HepG2 (cell line): ENCODE results near the gene UCK2. TPM values are rescaled to one million over a fixed set of nuclear protein-coding genes. Genes with fewer than 3 reads are reported as not detected.
A peak's percentile ranks its signal among the peaks of the same experiment; 100 is the strongest.

Source experiments
- ATAC-seq: fragments of 200-7000 bp; cut with Tn5 transposase; 3 replicates; pipeline ENCODE4 v1.9.1; 2020; ENCODE audit warnings: mild to moderate bottlenecking, moderate library complexity
- BruUV-seq: library from RNA; stranded (reverse); fragments of 400-500 nt; replicated peaks from 2 replicates; lab custom pipeline; 2021; lab: Mats Ljungman, UMichigan
- CTCF ChIA-PET: fragments of 300-600 bp; formaldehyde crosslinking; extraction: SDS; loops from one replicate; lab custom pipeline; 2021; ENCODE audit warnings: low total read pairs, inconsistent platforms, low intra/inter-chr PET ratio; lab: Yijun Ruan, JAX
- POLR2A ChIA-PET: fragments of 350-600 bp; sonication (Branson Sonifier 250); formaldehyde crosslinking; loops from one replicate; lab custom pipeline; 2020; ENCODE audit warnings: antibody characterized with exemption, inconsistent platforms; lab: Yijun Ruan, JAX
- DNase-seq: peaks from one replicate; pipeline ENCODE4 v3.0.0-alpha.2; 2015; ENCODE audit warnings: low spot score
- FAIRE-seq: peaks from 3 replicates; lab custom pipeline; 2011; peaks lifted over from hg19 to GRCh38; lab: Jason Lieb, UNC
- H2AFZ ChIP-seq: one replicate; pipeline ENCODE4 v1.6.1; 2011; ENCODE audit warnings: low read length, inconsistent platforms
- H3K27ac ChIP-seq: fragments of 300-600 bp; 3 replicates; pipeline ENCODE4 v1.8.0; 2011; ENCODE audit warnings: mixed run types, mild to moderate bottlenecking, mixed read lengths, low read length, inconsistent platforms; ENCODE audit not compliant: insufficient read depth; ENCODE audit errors: extremely low read length
- H3K27me3 ChIP-seq, 2 experiments: fragments of 200-600 bp in 1 of 2; 2 replicates in 1 of 2; 3 replicates in 1 of 2; pipeline versions ENCODE4 v1.6.0 to v1.8.0; 2011; ENCODE audit warnings: low read length in 2 of 2, mild to moderate bottlenecking in 2 of 2, moderate library complexity in 2 of 2, inconsistent platforms in 1 of 2; ENCODE audit not compliant: insufficient read depth in 2 of 2, control insufficient read depth in 1 of 2
- H3K36me3 ChIP-seq, 2 experiments: fragments of 200-600 bp in 1 of 2; replicated peaks in 1 of 2; 2 replicates in 1 of 2; 3 replicates in 1 of 2; pipeline versions ENCODE4 v1.5.1 to v1.8.0; 2011; ENCODE audit warnings: low read length in 2 of 2, inconsistent platforms in 1 of 2; ENCODE audit not compliant: insufficient read depth in 2 of 2, control insufficient read depth in 1 of 2
- H3K4me1 ChIP-seq: 2 replicates; pipeline ENCODE4 v1.5.1; 2012; ENCODE audit warnings: low read length, inconsistent platforms; ENCODE audit not compliant: insufficient read depth
- H3K4me2 ChIP-seq: 2 replicates; pipeline ENCODE4 v1.6.0; 2011; ENCODE audit warnings: low read depth, low read length, inconsistent platforms
- H3K4me3 ChIP-seq, 3 experiments: fragments of 200-600 bp in 1 of 3; sonication (generic), shearing (Covaris generic) in 1 of 3; replicated peaks in 1 of 3; 2 replicates each; pipeline ENCODE4 v1.5.1; 2011 to 2016; ENCODE audit warnings: low read length in 3 of 3, inconsistent platforms in 2 of 3, low read depth in 2 of 3, mild to moderate bottlenecking in 2 of 3, control low read depth in 1 of 3, mixed read lengths in 1 of 3; ENCODE audit not compliant: insufficient read depth in 1 of 3
- H3K79me2 ChIP-seq: one replicate; pipeline ENCODE4 v1.6.1; 2011; ENCODE audit warnings: low read length, inconsistent platforms; ENCODE audit not compliant: insufficient read depth
- H3K9ac ChIP-seq: 2 replicates; pipeline ENCODE4 v1.6.0; 2011; ENCODE audit warnings: mild to moderate bottlenecking, low read depth, low read length, inconsistent platforms; ENCODE audit not compliant: insufficient read depth
- H3K9me3 ChIP-seq: 2 replicates; pipeline ENCODE4 v1.5.1; 2012; ENCODE audit warnings: mild to moderate bottlenecking, low read length
- H4K20me1 ChIP-seq: 2 replicates; pipeline ENCODE4 v1.6.0; 2011; ENCODE audit warnings: inconsistent platforms, mild to moderate bottlenecking, low read length, moderate library complexity; ENCODE audit not compliant: insufficient read depth
- ARNT2 ChIP-seq: sonication (generic); formaldehyde crosslinking; IDR thresholded peaks from 2 replicates; pipeline ENCODE4 v1.8.0; 2022; ENCODE audit warnings: mild to moderate bottlenecking, low read depth, missing genetic modification reagents, moderate library complexity
- ELF4 ChIP-seq: sonication (generic); formaldehyde crosslinking; IDR thresholded peaks from 2 replicates; pipeline ENCODE4 v1.5.0; 2020; ENCODE audit warnings: missing genetic modification reagents, mild to moderate bottlenecking, moderate library complexity, borderline replicate concordance
- ZBTB3 ChIP-seq: sonication (generic); formaldehyde crosslinking; IDR thresholded peaks from 2 replicates; pipeline ENCODE4 v1.4.0; 2020; ENCODE audit warnings: low read depth, mild to moderate bottlenecking, moderate library complexity, missing genetic modification reagents, borderline replicate concordance
- ZNF567 ChIP-seq: sonication (generic); formaldehyde crosslinking; IDR thresholded peaks from 2 replicates; pipeline ENCODE4 v1.8.1; 2023; ENCODE audit warnings: mild to moderate bottlenecking, missing genetic modification reagents, borderline replicate concordance
- ZNF629 ChIP-seq: sonication (generic); formaldehyde crosslinking; conservative IDR thresholded peaks from 2 replicates; pipeline ENCODE4 v1.5.0; 2020; ENCODE audit warnings: missing genetic modification reagents
- WGBS: methylation state at CpG from one replicate; pipeline ENCODE4 v1.1.6; 2017; ENCODE audit warnings: low lambda C conversion rate; 5-methylcytosine and 5-hydroxymethylcytosine counted together
- in situ Hi-C: cut with HindIII; loops from 2 replicates; pipeline ENCODE4 v1.10.0; 2017; ENCODE audit warnings: low pct_unique_long_range_greater_than_20kb; ENCODE audit not compliant: extremely low pct_ligation_motif_present
- intact Hi-C: fragments of 100-400 bp; cut with micrococcal nuclease; formaldehyde crosslinking; loops from one replicate; pipeline ENCODE4 v1.10.0; 2022; ENCODE audit not compliant: unreplicated experiment
- polyA plus RNA-seq, 8 experiments: library from polyadenylated mRNA; depleted of rRNA in 3 of 8; stranded (reverse) in 7 of 8; unstranded in 1 of 8; fragments of >200 nt; fragmentation: Illumina TruSeq in 4 of 8; extraction: Trizol in 4 of 8; gene quantifications; 2 replicates each; pipeline versions ENCODE4 v1.2.1 to v1.2.3, GENCODE V29; 2011 to 2016; ENCODE audit warnings: low read depth in 4 of 8, missing spikeins in 1 of 8, mixed read lengths in 1 of 8; ENCODE audit not compliant: insufficient read depth in 1 of 8
- total RNA-seq, 5 experiments: library from RNA; depleted of rRNA; stranded (reverse); fragments of >200 nt; fragmentation: Illumina TruSeq; extraction: Trizol; gene quantifications; 2 replicates each; pipeline ENCODE4 v1.2.3, GENCODE V29; 2016; ENCODE audit warnings: low read depth in 1 of 5
- TF ChIP-seq, protein P1 (sequence below), 2 experiments: sonication (generic) in 1 of 2; formaldehyde crosslinking in 1 of 2; IDR thresholded peaks; 2 replicates each; pipeline versions ENCODE4 v1.5.1 to v1.6.1; 2011 to 2020; ENCODE audit warnings: borderline replicate concordance in 1 of 2, low read depth in 1 of 2, low read length in 1 of 2, mild to moderate bottlenecking in 1 of 2, missing genetic modification reagents in 1 of 2, moderate library complexity in 1 of 2
- TF ChIP-seq, protein P2 (sequence below): sonication (generic); formaldehyde crosslinking; IDR thresholded peaks from 2 replicates; pipeline ENCODE4 v1.5.0; 2020; ENCODE audit warnings: missing genetic modification reagents

The UCK2 gene
- total and polyA plus RNA-seq, 2 of the 13 experiments (the other 11 are each of a cell fraction or from before 2014, with no cell fraction given), result 64.3 to 78.0 TPM

DNA sequence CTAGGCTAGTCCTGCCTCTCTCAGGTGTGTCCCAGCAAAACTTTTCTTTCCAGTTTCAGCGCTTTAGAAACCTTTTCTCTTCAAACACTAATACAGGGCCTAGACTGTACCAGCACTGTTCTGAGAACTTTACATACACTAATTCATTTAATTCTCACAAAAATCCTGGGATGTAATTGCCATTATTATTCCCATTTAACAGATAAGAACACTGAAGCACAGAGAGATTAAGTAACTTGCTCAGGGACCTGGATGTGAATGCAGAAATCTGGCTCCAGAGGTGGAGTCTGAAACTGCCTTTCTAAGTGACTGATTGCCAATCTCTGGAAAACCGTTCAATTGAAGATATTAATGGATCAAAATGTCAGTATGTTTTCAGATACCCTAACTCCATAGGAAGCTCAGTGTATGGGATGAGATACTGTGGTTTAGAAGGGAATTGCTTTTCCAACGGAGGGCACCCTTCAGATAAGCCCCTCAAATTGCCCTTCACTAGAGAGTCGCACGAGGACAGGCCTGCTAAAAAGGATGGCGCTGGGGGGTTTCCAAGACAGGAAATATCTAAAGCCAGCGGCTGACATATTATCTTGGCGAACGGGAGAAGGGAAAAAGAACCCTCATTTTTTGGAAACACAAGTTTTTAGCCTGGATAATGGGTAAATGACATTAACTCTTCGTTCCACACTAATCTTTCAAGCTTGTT is 698 bp upstream of the UCK2 start:
- Histone ChIP-seq H3K27ac (no peak overlapping the region), H3K36me3 (no peaks in the 10 kb centered on the region), H3K27me3 (peaks cover 0 to 4% of the 10 kb centered on the region in 2 experiments; a peak in 2 of 5 replicates), H3K9ac (peak overlapping the region; percentile 36; the same call in 1 of the 2 replicates), H3K9me3 (no peaks in the 10 kb centered on the region), H3K4me2 (peak overlapping the region; percentile 92), H4K20me1 (no peaks in the 10 kb centered on the region; the same call in 1 of the 2 replicates), H3K4me3 (peak overlapping the region; percentile 14 to 87 (median 81); a peak in 4 of 6 replicates), H3K4me1 (peaks cover 29% of the 10 kb centered on the region), H3K79me2 (peaks cover 35% of the 10 kb centered on the region), H2AFZ (peak overlapping the region; percentile 28)
- ATAC-seq, result no peak
- no peak for DNase-seq
- ChIA-PET POLR2A (interaction anchor here (1.0 kb wide), 1 partner anchor 58 kb away, joined by 4 read pairs; the partner anchor contains the start of gene TMCO1), CTCF (interaction anchor here (1.0 kb wide), 1 partner anchor 45 kb away, joined by 5 read pairs; no protein-coding TSS in a partner anchor)
- no TSS peak for BruUV-seq
- no peak for FAIRE-seq
- 18% methylated on average over 10 of the region's 10 CpGs for WGBS
- in situ Hi-C loops, result loop anchor here (5.0 kb wide), 1 partner anchor 81 kb away; no protein-coding TSS in a partner anchor
- TF ChIP-seq, protein P1, sequence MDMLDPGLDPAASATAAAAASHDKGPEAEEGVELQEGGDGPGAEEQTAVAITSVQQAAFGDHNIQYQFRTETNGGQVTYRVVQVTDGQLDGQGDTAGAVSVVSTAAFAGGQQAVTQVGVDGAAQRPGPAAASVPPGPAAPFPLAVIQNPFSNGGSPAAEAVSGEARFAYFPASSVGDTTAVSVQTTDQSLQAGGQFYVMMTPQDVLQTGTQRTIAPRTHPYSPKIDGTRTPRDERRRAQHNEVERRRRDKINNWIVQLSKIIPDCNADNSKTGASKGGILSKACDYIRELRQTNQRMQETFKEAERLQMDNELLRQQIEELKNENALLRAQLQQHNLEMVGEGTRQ (IDR thresholded peaks at IDR 0.05; ENCODE audit: low read depth, low read length), result no peak
- TF ChIP-seq, protein P1 (CRISPR knock-in tag; IDR thresholded peaks at IDR 0.05; ENCODE audit: borderline replicate concordance), result peak; percentile 12; the same call in 1 of the 2 replicates
- no peak for TF ChIP-seq ZBTB3 (CRISPR knock-in tag)
- no peak for TF ChIP-seq ZNF567 (CRISPR knock-in tag)
- TF ChIP-seq, protein P2, sequence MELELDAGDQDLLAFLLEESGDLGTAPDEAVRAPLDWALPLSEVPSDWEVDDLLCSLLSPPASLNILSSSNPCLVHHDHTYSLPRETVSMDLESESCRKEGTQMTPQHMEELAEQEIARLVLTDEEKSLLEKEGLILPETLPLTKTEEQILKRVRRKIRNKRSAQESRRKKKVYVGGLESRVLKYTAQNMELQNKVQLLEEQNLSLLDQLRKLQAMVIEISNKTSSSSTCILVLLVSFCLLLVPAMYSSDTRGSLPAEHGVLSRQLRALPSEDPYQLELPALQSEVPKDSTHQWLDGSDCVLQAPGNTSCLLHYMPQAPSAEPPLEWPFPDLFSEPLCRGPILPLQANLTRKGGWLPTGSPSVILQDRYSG (CRISPR knock-in tag), result no peak
- TF ChIP-seq ELF4 (CRISPR knock-in tag), result 0 out of 2 replicates have a peak, but pooled peaks have one; percentile 6
- peak; percentile 77 for TF ChIP-seq ZNF629 (CRISPR knock-in tag)
- TF ChIP-seq ARNT2, result no peak
- TF ChIP-seq, all 625 proteins: peak for 3
- intact Hi-C loops, result loop anchor here (1.0 kb wide), 1 partner anchor 58 kb away; the partner anchor contains the start of gene TMCO1
